HL-60 (cell line): ENCODE data around the gene SELENOH.

Experiments used
- DNase-seq, 2 experiments: peaks; one replicate each; pipeline ENCODE4 v3.0.0-alpha.2; 2010 to 2020; ENCODE audit warnings: low read depth in 1 of 2, low spot score in 1 of 2
- H3K27ac ChIP-seq: fragments of 250-450 bp; sonication (Bioruptor Pico); replicated peaks from 2 replicates; pipeline ENCODE4 v1.5.1; 2020; ENCODE audit warnings: mild to moderate bottlenecking, moderate library complexity
- H3K27me3 ChIP-seq: fragments of 250-450 bp; sonication (Bioruptor Pico); 2 replicates; pipeline ENCODE4 v1.5.1; 2021; ENCODE audit warnings: mild to moderate bottlenecking, moderate library complexity; ENCODE audit not compliant: insufficient read depth, poor library complexity, severe bottlenecking
- H3K4me3 ChIP-seq: replicated peaks from 2 replicates; pipeline ENCODE4 v1.5.1; 2011; ENCODE audit warnings: mild to moderate bottlenecking, control low read depth, low read length; ENCODE audit not compliant: insufficient read depth
- CTCF ChIP-seq: IDR thresholded peaks from one replicate; pipeline ENCODE4 v1.5.1; 2011; ENCODE audit warnings: low read length, control low read depth, inconsistent platforms; ENCODE audit not compliant: insufficient read depth
- GABPA ChIP-seq: IDR thresholded peaks from 2 replicates; pipeline ENCODE4 v1.6.1; 2012; ENCODE audit warnings: low read depth
- POLR2AphosphoS5 ChIP-seq: IDR thresholded peaks from 2 replicates; pipeline ENCODE4 v1.6.1; 2012; ENCODE audit warnings: low read depth
- REST ChIP-seq: IDR thresholded peaks from 2 replicates; pipeline ENCODE4 v1.6.1; 2012; ENCODE audit warnings: low read depth; ENCODE audit not compliant: insufficient replicate concordance
- SPI1 ChIP-seq: IDR thresholded peaks from 2 replicates; pipeline ENCODE4 v1.6.1; 2012; ENCODE audit warnings: low read depth, mild to moderate bottlenecking, borderline replicate concordance

The SELENOH gene

GRCh38 chr11:57775491-57775890 is 34.2 kb downstream of the SELENOH start:
- no peak overlapping the region for H3K27ac ChIP-seq
- no peak for DNase-seq
- H3K4me3 ChIP-seq: no peak overlapping the region
- no peaks in the 10 kb centered on the region for H3K27me3 ChIP-seq
- no peak for TF ChIP-seq CTCF
- TF ChIP-seq GABPA: no peak
- TF ChIP-seq REST: no peak
- TF ChIP-seq SPI1: no peak
- TF ChIP-seq POLR2AphosphoS5: no peak

DNA sequence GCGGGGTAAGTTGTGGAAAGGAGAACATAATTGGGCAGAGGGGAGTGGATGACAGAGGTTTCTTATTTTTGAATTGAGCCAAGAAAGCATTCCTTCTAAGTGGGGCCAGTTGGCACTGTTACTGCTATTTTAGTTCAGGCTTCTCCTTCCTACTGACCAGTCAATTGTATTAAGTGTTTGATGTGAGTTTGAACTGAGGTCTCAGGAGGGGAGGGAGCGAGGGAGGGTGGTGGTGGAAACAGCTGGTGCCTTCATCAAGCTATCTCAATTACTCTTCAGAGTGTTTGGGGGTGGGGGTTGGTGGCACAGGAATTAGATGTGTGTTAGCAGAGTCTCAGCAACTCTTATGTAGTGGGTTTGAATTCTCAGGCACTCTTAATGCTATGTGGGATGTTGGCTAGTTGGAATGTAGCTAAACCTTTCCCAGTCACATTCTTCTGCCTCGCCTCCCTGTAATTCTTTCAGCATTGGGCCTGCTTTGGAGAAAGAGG is 34.8 kb downstream of the SELENOH start:
- Histone ChIP-seq H3K27me3 (no peaks in the 10 kb centered on the region), H3K4me3 (no peak overlapping the region), H3K27ac (no peak overlapping the region)
- no peak for DNase-seq
- no peak for TF ChIP-seq GABPA
- TF ChIP-seq POLR2AphosphoS5: no peak
- no peak for TF ChIP-seq CTCF
- TF ChIP-seq SPI1: no peak
- no peak for TF ChIP-seq REST

- no peak overlapping the region for H3K27ac ChIP-seq
- DNase-seq: no peak
Observed at GRCh38 chr11:57776577-57777210, 35.4 kb downstream of the SELENOH start.

More at GRCh38 chr11:57776577-57777210, 35.4 kb downstream of the SELENOH start:
- TF ChIP-seq REST (no peak), GABPA (no peak), POLR2AphosphoS5 (no peak), CTCF (no peak), SPI1 (no peak)
- no peaks in the 10 kb centered on the region for H3K27me3 ChIP-seq
- H3K4me3 ChIP-seq: no peak overlapping the region
